Stimulated activated CD8-positive, alpha-beta memory T cell treated with anti-CD3 and anti-CD28 coated beads, Interleukin-4, amount 100 ng/mL, for 1 hour (primary cell): ENCODE measurements around the gene RPL28.

ENCODE experiments used
- DNase-seq, 2 donors: peaks; one replicate each; pipeline ENCODE4 v3.0.0-alpha.2; 2020; ENCODE audit warnings: low read depth in 2 of 2, low spot score in 1 of 2

RPL28 gene

DNA sequence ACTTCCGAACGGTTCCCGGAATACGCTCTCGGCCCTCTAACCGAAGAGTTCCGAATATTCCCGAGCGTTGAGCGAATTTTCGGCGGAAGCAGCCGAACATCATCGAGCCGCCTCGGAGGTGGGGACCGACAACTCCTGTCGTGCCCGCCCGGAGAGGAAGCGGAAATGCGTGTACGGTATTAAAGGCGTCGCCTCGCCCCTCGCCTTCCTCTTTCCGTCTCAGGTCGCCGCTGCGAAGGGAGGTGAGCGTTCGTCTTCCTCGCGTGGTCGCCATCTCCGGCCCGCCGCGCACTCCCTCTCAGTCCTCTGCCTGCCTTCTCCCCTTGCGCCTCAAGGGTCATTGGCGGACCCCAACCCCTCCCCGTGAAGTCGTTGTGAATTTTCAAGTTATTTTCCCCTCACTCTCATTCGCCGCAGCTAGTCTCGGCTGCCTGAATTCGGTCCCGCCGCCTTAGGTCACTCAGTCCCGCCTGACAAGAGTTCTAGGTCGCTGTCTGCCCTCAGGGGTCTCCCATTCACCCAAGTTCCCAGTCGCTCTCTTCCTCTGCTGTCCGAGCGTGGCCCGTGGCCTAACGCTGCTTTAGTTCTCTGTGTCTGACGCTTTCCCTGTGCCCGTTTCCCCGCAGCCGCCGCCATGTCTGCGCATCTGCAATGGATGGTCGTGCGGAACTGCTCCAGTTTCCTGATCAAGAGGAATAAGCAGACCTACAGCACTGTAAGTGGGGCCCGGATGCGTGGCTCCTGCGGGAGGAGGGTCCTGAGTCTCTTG, at the start of gene RPL28:
Gene RPL28, plus strand, starts transcription at position 209 of the 769 bp plus-strand sequence. Its CDS starts 426 bp downstream, at position 635.
- DNase-seq: peak; percentile 92 to 96

DNA sequence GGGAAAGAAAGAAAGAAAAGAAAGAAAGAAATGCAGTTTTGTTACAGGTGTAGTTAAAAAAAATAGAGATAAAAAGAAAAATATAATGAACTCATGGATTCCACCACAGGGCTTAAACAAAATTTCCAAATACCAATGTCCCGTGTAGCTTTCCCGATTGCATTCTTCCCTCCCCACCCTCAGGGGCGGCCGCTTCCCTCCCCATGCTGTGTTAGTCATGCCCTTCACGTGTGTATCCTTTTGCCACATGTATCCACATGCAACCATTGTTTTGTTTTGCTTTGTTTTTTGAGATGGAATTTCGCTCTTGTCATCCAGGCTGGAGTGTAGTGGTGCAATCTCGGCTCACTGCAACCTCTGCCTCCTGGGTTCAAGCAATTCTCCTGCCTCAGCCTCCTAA, 49.6 kb upstream of the RPL28 start:
- DNase-seq: no peak

GRCh38 chr19:55339105-55339888, 46.4 kb upstream of the RPL28 start, which contains the start of gene KMT5C:
TSS of gene KMT5C (plus strand) at chr19:55339876. CDS start at chr19:55341937, 2,061 bp downstream.
- DNase-seq: peak; percentile 100

GRCh38 chr19:55339889-55340783, 45.6 kb upstream of the RPL28 start:
- no peak for DNase-seq

DNA sequence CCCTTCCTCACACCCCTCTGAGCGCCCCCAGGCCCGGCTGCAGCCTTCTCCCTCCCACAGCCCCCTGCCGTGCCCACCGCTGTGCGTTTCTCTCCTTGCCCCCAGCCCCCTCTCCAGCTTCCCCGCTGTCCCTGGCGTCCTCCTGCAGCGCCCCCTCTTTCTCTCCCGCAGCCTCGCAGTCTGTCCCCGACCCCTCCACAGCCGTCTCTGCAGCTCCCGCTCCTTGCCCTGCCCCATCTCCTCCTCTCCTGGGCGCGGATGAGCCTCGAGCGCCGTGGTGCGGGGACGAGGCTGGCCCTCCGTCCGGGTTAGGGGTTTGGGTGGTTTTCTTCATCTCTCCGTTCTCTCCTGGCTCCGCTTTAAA, 45.0 kb upstream of the RPL28 start:
- no peak for DNase-seq

- no peak for DNase-seq
Measured at GRCh38 chr19:55341171-55341588, 44.6 kb upstream of the RPL28 start.

DNA sequence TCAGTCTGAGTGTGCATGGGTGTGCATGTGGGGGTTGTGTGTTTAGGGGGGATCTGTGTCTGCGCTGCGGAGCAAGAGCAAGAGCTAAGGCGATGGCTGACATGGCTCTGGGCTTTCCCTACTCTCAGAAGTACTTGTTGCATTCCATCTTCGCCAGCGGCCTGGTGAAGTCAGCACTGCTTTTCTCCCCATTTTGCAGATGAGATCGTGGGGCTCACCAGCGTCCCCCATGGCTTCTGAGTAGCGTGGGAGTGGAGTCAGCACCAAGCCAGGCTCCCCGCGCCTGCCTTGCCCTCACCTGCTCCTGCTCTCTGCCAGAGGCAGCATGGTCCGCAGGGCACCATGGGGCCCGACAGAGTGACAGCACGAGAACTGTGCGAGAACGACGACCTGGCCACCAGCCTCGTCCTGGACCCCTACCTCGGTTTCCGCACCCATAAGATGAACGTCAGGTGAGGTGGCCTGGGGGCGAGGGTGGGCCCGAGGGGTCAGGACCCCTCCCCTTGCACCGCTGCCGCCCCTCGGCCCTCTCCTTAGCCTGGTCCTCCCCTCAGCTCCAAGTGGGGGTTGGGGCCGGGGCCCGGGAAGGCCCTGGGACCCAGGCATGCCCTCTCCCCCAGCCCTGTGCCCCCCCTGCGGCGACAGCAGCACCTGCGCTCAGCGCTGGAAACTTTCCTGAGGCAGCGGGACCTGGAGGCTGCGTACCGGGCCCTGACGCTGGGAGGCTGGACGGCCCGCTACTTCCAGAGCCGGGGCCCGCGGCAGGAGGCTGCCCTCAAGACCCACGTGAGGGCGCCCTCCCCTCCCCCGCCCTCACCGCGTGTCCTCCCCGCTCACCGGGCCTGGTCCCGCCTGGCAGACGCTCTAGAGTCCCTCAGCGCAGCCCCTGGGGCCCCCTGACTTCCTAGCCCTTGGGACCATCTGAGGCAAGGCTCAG, 43.9 kb upstream of the RPL28 start:
- no peak for DNase-seq

DNA sequence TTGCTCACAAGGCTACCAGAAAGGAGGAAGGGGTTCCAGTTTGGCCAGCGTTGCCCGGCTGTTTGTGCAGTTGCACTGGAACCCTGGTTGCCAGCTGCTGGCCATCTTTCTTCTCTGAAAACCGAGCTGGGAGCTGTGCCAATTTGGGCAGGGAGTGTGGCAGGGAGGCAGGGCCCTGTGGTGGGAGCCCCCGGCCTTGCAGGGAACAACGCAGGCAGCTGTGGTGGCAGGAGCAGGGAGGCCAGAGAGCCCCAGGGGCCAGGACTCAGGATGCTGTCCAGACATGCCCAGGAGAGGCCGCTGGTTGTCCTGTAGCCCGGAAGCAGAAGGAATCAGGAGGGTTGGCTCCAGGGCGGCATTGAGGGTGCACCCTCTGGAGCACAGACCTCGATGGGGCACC, 41.3 kb upstream of the RPL28 start:
- DNase-seq: no peak

GRCh38 chr19:55345101-55345817, 40.5 kb upstream of the RPL28 start:
- DNase-seq: no peak

GRCh38 chr19:55345818-55346724, 39.7 kb upstream of the RPL28 start:
- no peak for DNase-seq

DNA sequence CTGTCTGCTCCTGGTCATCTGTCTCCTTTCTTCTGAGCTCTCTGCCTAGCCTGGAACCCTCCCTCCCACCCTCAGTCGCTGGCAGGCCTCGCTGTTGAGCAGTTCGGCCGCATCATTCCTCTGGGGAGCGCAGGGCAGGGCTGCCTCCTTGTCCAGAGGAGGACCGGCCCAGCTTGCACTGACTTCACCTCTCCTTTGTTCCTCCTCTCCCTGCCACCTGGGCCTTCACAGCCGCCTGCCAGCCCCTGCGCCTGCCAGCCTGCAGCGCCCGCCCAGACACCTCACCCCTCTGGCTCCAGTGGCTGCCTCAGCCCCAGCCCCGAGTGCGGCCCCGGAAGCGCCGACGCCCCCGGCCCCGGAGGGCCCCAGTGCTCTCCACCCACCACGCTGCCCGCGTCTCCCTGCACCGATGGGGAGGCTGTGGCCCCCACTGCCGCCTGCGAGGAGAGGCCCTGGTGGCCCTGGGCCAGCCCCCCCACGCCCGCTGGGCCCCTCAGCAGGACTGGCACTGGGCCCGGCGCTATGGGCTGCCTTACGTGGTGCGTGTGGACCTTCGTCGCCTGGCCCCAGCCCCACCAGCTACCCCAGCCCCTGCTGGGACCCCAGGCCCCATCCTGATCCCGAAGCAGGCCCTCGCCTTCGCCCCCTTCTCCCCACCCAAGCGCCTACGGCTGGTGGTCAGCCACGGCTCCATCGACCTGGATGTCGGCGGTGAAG, 38.8 kb upstream of the RPL28 start:
- no peak for DNase-seq

GRCh38 chr19:55347442-55348009, 38.2 kb upstream of the RPL28 start:
- no peak for DNase-seq

- DNase-seq: no peak
Measured at GRCh38 chr19:55348317-55349034, 37.3 kb upstream of the RPL28 start.

GRCh38 chr19:55350620-55351315, 35.0 kb upstream of the RPL28 start:
- no peak for DNase-seq

GRCh38 chr19:55352040-55352439, 33.7 kb upstream of the RPL28 start:
- no peak for DNase-seq

DNA sequence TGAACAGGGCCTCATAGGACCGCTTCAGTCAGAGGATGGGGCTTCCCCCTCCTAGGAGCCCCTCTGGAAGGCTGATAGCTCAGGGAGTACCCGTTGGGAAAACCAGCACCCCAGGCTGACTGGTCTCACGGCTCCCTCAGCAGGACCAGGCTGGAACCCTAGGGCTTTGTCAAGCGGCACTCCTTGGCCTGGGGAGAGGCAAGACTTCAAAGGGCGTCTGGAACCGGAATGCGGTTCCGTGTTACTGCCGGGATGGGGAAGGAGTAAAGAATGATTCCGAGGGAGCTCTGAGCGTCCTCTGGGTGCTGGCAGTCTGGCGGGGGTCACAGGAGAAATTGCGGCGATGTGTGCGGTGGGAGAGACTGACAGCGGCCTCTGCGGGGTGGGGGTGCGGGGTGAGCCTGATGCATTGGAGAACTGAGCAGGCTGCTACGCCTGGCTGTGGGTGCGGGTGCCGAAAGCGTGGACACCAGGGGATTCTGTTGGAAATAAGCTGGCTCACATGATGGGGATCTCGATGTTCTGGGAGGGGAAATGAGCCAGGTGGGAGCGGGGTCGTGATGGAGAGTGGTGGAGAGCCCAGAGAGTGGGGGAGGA, 33.1 kb upstream of the RPL28 start:
- DNase-seq: no peak
